Measurements from ENCODE around the gene VAX1.

The VAX1 gene

GRCh38 chr10:117165538-117166417, 27.7 kb upstream of the VAX1 start:
- DNase-seq = peak; percentile 72
- in situ Hi-C loops (cut with MboI; ENCODE audit: low pct_unique_long_range_greater_than_20kb, low sequenced_read_pairs) = loop anchor here (25.0 kb wide), 1 partner anchor 353 kb away; no protein-coding TSS in a partner anchor

GRCh38 chr10:117164592-117165537, 26.8 kb upstream of the VAX1 start:
- DNase-seq = no peak
- in situ Hi-C loops (cut with MboI; ENCODE audit: low pct_unique_long_range_greater_than_20kb, low sequenced_read_pairs) = loop anchor here (25.0 kb wide), 1 partner anchor 353 kb away; no protein-coding TSS in a partner anchor

- DNase-seq = no peak
These were observed 26.0 kb upstream of the VAX1 start for GRCh38 chr10:117163954-117164548.

GRCh38 chr10:117163061-117163953, 25.2 kb upstream of the VAX1 start:
- DNase-seq = peak; percentile 54
- in situ Hi-C loops (cut with MboI; ENCODE audit: low pct_unique_long_range_greater_than_20kb, low sequenced_read_pairs) = loop anchor here (25.0 kb wide), 1 partner anchor 351 kb away; no protein-coding TSS in a partner anchor

More at GRCh38 chr10:117163954-117164548, 26.0 kb upstream of the VAX1 start:
- in situ Hi-C loops (cut with MboI; ENCODE audit: low pct_unique_long_range_greater_than_20kb, low sequenced_read_pairs) = loop anchor here (25.0 kb wide), 1 partner anchor 352 kb away; no protein-coding TSS in a partner anchor

- in situ Hi-C loops (cut with MboI; ENCODE audit: low pct_unique_long_range_greater_than_20kb, low sequenced_read_pairs) = loop anchor here (25.0 kb wide), 1 partner anchor 350 kb away; no protein-coding TSS in a partner anchor
- DNase-seq = no peak
These were observed 24.3 kb upstream of the VAX1 start for GRCh38 chr10:117162093-117163060.

- in situ Hi-C loops (cut with MboI; ENCODE audit: low pct_unique_long_range_greater_than_20kb, low sequenced_read_pairs) = loop anchor here (25.0 kb wide), 1 partner anchor 349 kb away; no protein-coding TSS in a partner anchor
- no peak for DNase-seq
These were observed 23.4 kb upstream of the VAX1 start for GRCh38 chr10:117161386-117162033.

GRCh38 chr10:117160567-117160966, 22.5 kb upstream of the VAX1 start:
- DNase-seq = no peak
- in situ Hi-C loops (cut with MboI; ENCODE audit: low pct_unique_long_range_greater_than_20kb, low sequenced_read_pairs) = loop anchor here (25.0 kb wide), 1 partner anchor 348 kb away; no protein-coding TSS in a partner anchor

GRCh38 chr10:117159390-117159789, 21.3 kb upstream of the VAX1 start:
- in situ Hi-C loops (cut with MboI; ENCODE audit: low pct_unique_long_range_greater_than_20kb, low sequenced_read_pairs) = loop anchor here (25.0 kb wide), 1 partner anchor 347 kb away; no protein-coding TSS in a partner anchor

GRCh38 chr10:117158297-117158696, 20.2 kb upstream of the VAX1 start:
- DNase-seq = no peak
- in situ Hi-C loops (cut with MboI; ENCODE audit: low pct_unique_long_range_greater_than_20kb, low sequenced_read_pairs) = loop anchor here (25.0 kb wide), 1 partner anchor 346 kb away; no protein-coding TSS in a partner anchor

More at GRCh38 chr10:117159390-117159789, 21.3 kb upstream of the VAX1 start:
- DNase-seq = no peak

GRCh38 chr10:117152668-117153067, 14.6 kb upstream of the VAX1 start:
- no peak for DNase-seq
- in situ Hi-C loops (cut with MboI; ENCODE audit: low pct_unique_long_range_greater_than_20kb, low sequenced_read_pairs) = loop anchor here (25.0 kb wide), 1 partner anchor 340 kb away; no protein-coding TSS in a partner anchor

GRCh38 chr10:117148284-117148683, 10.2 kb upstream of the VAX1 start:
- in situ Hi-C loops (cut with MboI; ENCODE audit: low pct_unique_long_range_greater_than_20kb, low sequenced_read_pairs) = no loop called here

GRCh38 chr10:117145019-117145418, 6.9 kb upstream of the VAX1 start:
- DNase-seq = no peak
- in situ Hi-C loops (cut with MboI; ENCODE audit: low pct_unique_long_range_greater_than_20kb, low sequenced_read_pairs) = no loop called here

More at GRCh38 chr10:117148284-117148683, 10.2 kb upstream of the VAX1 start:
- DNase-seq = no peak

- in situ Hi-C loops (cut with MboI; ENCODE audit: low pct_unique_long_range_greater_than_20kb, low sequenced_read_pairs) = no loop called here
These were observed 5.2 kb upstream of the VAX1 start for GRCh38 chr10:117143103-117143823.

GRCh38 chr10:117140525-117140902, 2.4 kb upstream of the VAX1 start:
- in situ Hi-C loops (cut with MboI; ENCODE audit: low pct_unique_long_range_greater_than_20kb, low sequenced_read_pairs) = no loop called here

More at GRCh38 chr10:117143103-117143823, 5.2 kb upstream of the VAX1 start:
- no peak for DNase-seq

More at GRCh38 chr10:117140525-117140902, 2.4 kb upstream of the VAX1 start:
- no peak for DNase-seq

Data from KBM-7 (cell line).